Esophagus muscularis mucosa (tissue), 4 donors: ENCODE data around the gene NCOA3. TPM values are rescaled to one million over a fixed set of nuclear protein-coding genes. Genes with fewer than 3 reads are reported as not detected.

ENCODE experiments used
- DNase-seq: peaks from one replicate; pipeline ENCODE4 v3.0.0-alpha.2; 2017; ENCODE audit errors: extremely low spot score
- H3K27ac ChIP-seq, 4 donors: fragments of 200-600 bp; sonication (generic); replicated peaks in 1 of 4; 1 replicate in 3 of 4; 2 replicates in 1 of 4; pipeline ENCODE4 v1.5.1; 2016 to 2019; ENCODE audit warnings: mild to moderate bottlenecking in 1 of 4
- H3K27me3 ChIP-seq, 4 donors: fragments of 200-600 bp; sonication (generic); one replicate each; pipeline versions ENCODE4 v1.5.1 to v1.6.0; 2016 to 2019
- H3K36me3 ChIP-seq, 4 donors: fragments of 200-600 bp; sonication (generic); one replicate each; pipeline ENCODE4 v1.5.1; 2016 to 2019
- H3K4me1 ChIP-seq, 4 donors: fragments of 200-600 bp; sonication (generic); one replicate each; pipeline ENCODE4 v1.5.1; 2016 to 2019
- H3K4me3 ChIP-seq, 4 donors: fragments of 200-600 bp; sonication (generic); 1 replicate in 2 of 4; 2 replicates in 2 of 4; pipeline ENCODE4 v1.5.1; 2016 to 2019; ENCODE audit warnings: mild to moderate bottlenecking in 4 of 4, moderate library complexity in 1 of 4
- H3K9me3 ChIP-seq, 4 donors: fragments of 200-600 bp; sonication (generic); 1 replicate in 3 of 4; 2 replicates in 1 of 4; pipeline ENCODE4 v1.5.1; 2016 to 2019
- CTCF ChIP-seq, 3 experiments: fragments of 200-600 bp in 2 of 3; fragments of 450-650 bp in 1 of 3; sonication (generic) in 2 of 3; IDR thresholded peaks; one replicate each; pipeline ENCODE4 v1.5.1; 2017 to 2019; ENCODE audit warnings: antibody characterized with exemption in 3 of 3, mild to moderate bottlenecking in 2 of 3, moderate library complexity in 1 of 3
- EP300 ChIP-seq: sonication (generic); formaldehyde crosslinking; IDR thresholded peaks from one replicate; pipeline ENCODE4 v1.6.1; 2017; ENCODE audit warnings: antibody characterized with exemption
- POLR2A ChIP-seq: fragments of 450-650 bp; IDR thresholded peaks from one replicate; pipeline ENCODE4 v1.6.1; 2017; ENCODE audit warnings: antibody characterized with exemption, moderate library complexity, mild to moderate bottlenecking, low read depth
- POLR2AphosphoS5 ChIP-seq, 2 donors: sonication (generic); formaldehyde crosslinking; IDR thresholded peaks; one replicate each; pipeline ENCODE4 v1.6.1; 2017; ENCODE audit warnings: antibody characterized with exemption in 2 of 2
- WGBS: methylation state at CpG from one replicate; pipeline ENCODE4 v1.1.5; 2018; 5-methylcytosine and 5-hydroxymethylcytosine counted together
- intact Hi-C: fragments of 100-400 bp; cut with DNase I; formaldehyde crosslinking; loops from one replicate; pipeline ENCODE4 v1.15.1; 2023
- total RNA-seq, 4 donors: library from RNA; depleted of rRNA; stranded (reverse); fragments of >200 nt; gene quantifications; one replicate each; pipeline versions ENCODE4 v1.1.0 to v1.2.1, GENCODE V29; 2016

The NCOA3 gene
- total RNA-seq, 4 donors from 2014 or later: 25.7 to 51.4 (median 35.8) TPM

- no peak overlapping the region for H3K27ac ChIP-seq
- intact Hi-C loops: no loop called here
- no peak overlapping the region for H3K4me3 ChIP-seq
- no peaks in the 10 kb centered on the region for H3K9me3 ChIP-seq
- no peaks in the 10 kb centered on the region for H3K27me3 ChIP-seq
- TF ChIP-seq EP300: no peak
- TF ChIP-seq POLR2AphosphoS5 (IDR thresholded peaks at IDR 0.05): no peak
- no peak for TF ChIP-seq POLR2A
- TF ChIP-seq CTCF (IDR thresholded peaks at IDR 0.05): no peak
- 96% methylated on average over 5 of the region's 5 CpGs for WGBS
- H3K36me3 ChIP-seq: peaks cover 0 to 4% (median 0%) of the 10 kb centered on the region in 4 donors
- no peak for DNase-seq
- peaks cover 3 to 27% (median 11%) of the 10 kb centered on the region in 4 donors for H3K4me1 ChIP-seq
These were observed 32.7 kb downstream of the NCOA3 start for GRCh38 chr20:47534405-47534804.

- no peak for DNase-seq
- 88% methylated on average over 8 of the region's 8 CpGs for WGBS
- H3K27ac ChIP-seq: no peak overlapping the region
- H3K9me3 ChIP-seq: no peaks in the 10 kb centered on the region
- H3K36me3 ChIP-seq: peaks cover 0 to 4% (median 0%) of the 10 kb centered on the region in 4 donors
- H3K27me3 ChIP-seq: no peaks in the 10 kb centered on the region
- TF ChIP-seq CTCF (IDR thresholded peaks at IDR 0.05) (no peak), EP300 (no peak), POLR2AphosphoS5 (IDR thresholded peaks at IDR 0.05) (no peak), POLR2A (no peak)
- intact Hi-C loops: no loop called here
- peaks cover 6 to 28% (median 11%) of the 10 kb centered on the region in 4 donors for H3K4me1 ChIP-seq
- H3K4me3 ChIP-seq: no peak overlapping the region
These were observed 33.4 kb downstream of the NCOA3 start for GRCh38 chr20:47535088-47535487.

- no peak for TF ChIP-seq CTCF (IDR thresholded peaks at IDR 0.05)
- TF ChIP-seq POLR2A: no peak
- no peak for TF ChIP-seq POLR2AphosphoS5 (IDR thresholded peaks at IDR 0.05)
- TF ChIP-seq EP300: no peak
- H3K27me3 ChIP-seq: no peaks in the 10 kb centered on the region
- intact Hi-C loops: no loop called here
These were observed 34.3 kb downstream of the NCOA3 start for GRCh38 chr20:47535994-47536393.

DNA sequence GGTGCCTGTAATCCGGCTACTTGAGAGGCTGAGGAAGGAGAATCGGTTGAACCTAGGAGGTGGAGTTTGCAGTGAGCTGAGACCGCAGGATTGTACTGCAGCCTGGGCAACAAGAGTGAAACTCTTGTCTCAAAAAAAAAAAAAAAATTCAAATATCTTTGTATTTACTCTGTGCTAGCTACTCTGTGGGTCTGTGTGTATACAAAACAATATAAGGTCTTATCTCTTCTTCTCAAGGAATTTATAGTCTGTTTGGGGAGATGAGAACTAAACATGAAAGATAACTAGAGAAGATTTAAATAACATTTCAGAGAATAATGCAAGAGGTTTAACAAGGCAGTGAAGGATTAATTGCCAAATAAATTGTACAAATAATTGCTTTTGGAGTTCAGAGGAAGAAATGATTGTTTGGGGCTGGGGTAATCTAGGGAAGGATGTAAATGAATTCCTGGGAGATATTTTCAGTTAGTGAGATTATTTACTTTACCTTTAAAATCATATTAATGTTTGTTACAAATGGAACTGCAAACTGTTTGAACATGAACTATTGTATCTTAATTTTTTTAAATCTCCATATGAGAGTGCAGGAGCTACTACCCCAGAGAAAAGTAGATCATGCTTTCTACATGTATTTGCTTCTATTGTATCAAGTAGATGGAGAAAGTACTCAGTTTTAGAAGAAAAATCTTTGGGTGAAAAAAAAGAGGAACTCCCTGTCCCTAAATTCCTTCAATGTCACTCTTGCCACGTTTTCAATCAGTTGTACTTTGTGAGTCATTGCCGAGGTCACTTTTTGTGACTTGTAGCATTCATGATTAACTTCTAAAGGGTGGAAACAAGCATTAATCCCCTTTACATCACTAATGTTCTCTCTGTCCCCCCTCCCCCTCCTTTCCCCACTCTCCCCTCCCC lies 39.0 kb downstream of the NCOA3 start:
- TF ChIP-seq CTCF (IDR thresholded peaks at IDR 0.05): no peak
- TF ChIP-seq EP300: no peak
- TF ChIP-seq POLR2AphosphoS5 (IDR thresholded peaks at IDR 0.05): no peak
- TF ChIP-seq POLR2A: no peak
- no peak overlapping the region for H3K27ac ChIP-seq

More at GRCh38 chr20:47535994-47536393, 34.3 kb downstream of the NCOA3 start:
- Histone ChIP-seq H3K36me3 (peaks cover 0 to 4% (median 0%) of the 10 kb centered on the region in 4 donors), H3K27ac (no peak overlapping the region), H3K9me3 (no peaks in the 10 kb centered on the region), H3K4me3 (no peak overlapping the region), H3K4me1 (peaks cover 15 to 37% (median 19%) of the 10 kb centered on the region in 4 donors)
- no peak for DNase-seq
- WGBS: 98% methylated on average over 6 of the region's 6 CpGs

More for the DNA sequence above, 39.0 kb downstream of the NCOA3 start:
- no peaks in the 10 kb centered on the region for H3K9me3 ChIP-seq
- H3K4me3 ChIP-seq: no peak overlapping the region
- WGBS: 69% methylated on average over 5 of the region's 5 CpGs
- no peak for DNase-seq
- H3K4me1 ChIP-seq: peaks cover 30 to 55% (median 41%) of the 10 kb centered on the region in 4 donors
- no peaks in the 10 kb centered on the region for H3K27me3 ChIP-seq
- intact Hi-C loops: no loop called here
- H3K36me3 ChIP-seq: peaks cover 0 to 2% (median 0%) of the 10 kb centered on the region in 4 donors
